ENCODE data around the gene PTPN7. TPM values are rescaled to one million over a fixed set of nuclear protein-coding genes. Genes with fewer than 3 reads are reported as not detected.
"Not testable (repeated sequence)": the region's sequence is repeated elsewhere in the genome, so short reads cannot be mapped to it uniquely, and the experiment has no call there.

PTPN7 gene
- total RNA-seq, 2 experiments from 2014 or later: 228 to 231 TPM

GRCh38 chr1:202171292-202172014 is 11.1 kb upstream of the PTPN7 start:
- Mint-ChIP-seq H3K27me3 (no peaks in the 10 kb centered on the region), H3K36me3 (ENCODE audit: low read depth) (no peaks in the 10 kb centered on the region), H3K9me3 (no peaks in the 10 kb centered on the region), H3K4me3 (no peak overlapping the region), H3K27ac (no peak overlapping the region), H3K4me1 (peaks cover 16% of the 10 kb centered on the region)
- ChIA-PET POLR2A (interaction anchor here (1.2 to 1.5 kb wide), 2 partner anchors 9 to 21 kb away, joined by 3 to 4 read pairs; no protein-coding TSS in a partner anchor), CTCF (interaction anchor here (1.1 to 1.9 kb wide), 2 partner anchors 11 to 17 kb away, joined by 4 to 11 read pairs; partner anchors contain the start of gene PTPN7)
- no peak for DNase-seq

DNA sequence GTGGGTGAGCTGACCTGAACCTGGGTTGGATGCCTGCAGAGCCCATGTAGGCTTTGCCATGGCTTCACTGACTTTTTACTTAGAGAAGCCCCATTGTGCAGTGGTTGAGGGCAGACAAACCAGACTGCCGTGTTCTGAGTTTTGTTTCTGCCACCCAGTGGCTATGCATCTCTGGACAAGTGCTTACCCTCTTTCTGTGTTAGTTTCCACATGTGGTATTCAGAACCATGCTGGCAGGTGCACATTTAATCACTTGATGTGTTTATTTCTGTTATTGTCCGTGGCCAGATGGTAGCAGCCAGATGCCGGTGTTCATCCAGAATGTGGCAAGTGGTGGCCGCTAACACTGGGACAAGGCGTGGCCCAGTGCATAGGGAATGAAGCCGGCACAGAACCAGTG is 10.3 kb upstream of the PTPN7 start:
- no peak for DNase-seq
- POLR2A ChIA-PET: interaction anchor here (1.2 to 1.5 kb wide), 2 partner anchors 10 to 21 kb away, joined by 3 to 4 read pairs; no protein-coding TSS in a partner anchor
- Mint-ChIP-seq H3K36me3 (ENCODE audit: low read depth) (no peaks in the 10 kb centered on the region), H3K4me1 (peaks cover 23% of the 10 kb centered on the region), H3K9me3 (no peaks in the 10 kb centered on the region), H3K4me3 (no peak overlapping the region), H3K27ac (no peak overlapping the region), H3K27me3 (no peaks in the 10 kb centered on the region)
- CTCF ChIA-PET: interaction anchor here (1.6 to 1.9 kb wide), 2 partner anchors 11 to 16 kb away, joined by 8 to 11 read pairs; partner anchors contain the start of gene PTPN7

DNA sequence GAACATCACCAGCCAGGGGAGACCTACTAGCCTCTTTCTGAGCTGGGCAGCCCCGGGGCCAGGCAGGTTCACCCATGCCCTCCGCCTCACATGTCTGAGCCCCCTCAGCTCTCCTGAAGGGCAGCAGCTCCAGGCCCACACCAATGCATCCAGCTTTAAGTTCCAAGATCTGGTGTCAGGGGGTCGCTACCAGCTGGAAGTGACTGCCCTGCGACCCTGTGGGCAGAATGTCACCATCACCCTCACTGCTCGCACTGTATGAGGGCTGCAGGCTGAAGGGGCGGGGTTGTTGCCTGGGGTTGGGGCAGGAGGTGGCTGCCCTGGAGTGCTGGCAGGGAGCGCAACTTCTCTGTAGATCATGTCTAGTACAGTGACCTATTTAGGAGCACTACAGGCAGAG is 8.5 kb upstream of the PTPN7 start:
- Mint-ChIP-seq H3K27ac (no peak overlapping the region), H3K4me1 (peaks cover 42% of the 10 kb centered on the region), H3K36me3 (ENCODE audit: low read depth) (no peaks in the 10 kb centered on the region), H3K9me3 (no peaks in the 10 kb centered on the region), H3K27me3 (no peaks in the 10 kb centered on the region), H3K4me3 (no peak overlapping the region)
- CTCF ChIA-PET: no interaction called here
- no peak for DNase-seq
- POLR2A ChIA-PET: interaction anchor here (1.3 kb wide), 1 partner anchor 9 kb away, joined by 4 read pairs; the partner anchor contains the start of gene PTPN7

DNA sequence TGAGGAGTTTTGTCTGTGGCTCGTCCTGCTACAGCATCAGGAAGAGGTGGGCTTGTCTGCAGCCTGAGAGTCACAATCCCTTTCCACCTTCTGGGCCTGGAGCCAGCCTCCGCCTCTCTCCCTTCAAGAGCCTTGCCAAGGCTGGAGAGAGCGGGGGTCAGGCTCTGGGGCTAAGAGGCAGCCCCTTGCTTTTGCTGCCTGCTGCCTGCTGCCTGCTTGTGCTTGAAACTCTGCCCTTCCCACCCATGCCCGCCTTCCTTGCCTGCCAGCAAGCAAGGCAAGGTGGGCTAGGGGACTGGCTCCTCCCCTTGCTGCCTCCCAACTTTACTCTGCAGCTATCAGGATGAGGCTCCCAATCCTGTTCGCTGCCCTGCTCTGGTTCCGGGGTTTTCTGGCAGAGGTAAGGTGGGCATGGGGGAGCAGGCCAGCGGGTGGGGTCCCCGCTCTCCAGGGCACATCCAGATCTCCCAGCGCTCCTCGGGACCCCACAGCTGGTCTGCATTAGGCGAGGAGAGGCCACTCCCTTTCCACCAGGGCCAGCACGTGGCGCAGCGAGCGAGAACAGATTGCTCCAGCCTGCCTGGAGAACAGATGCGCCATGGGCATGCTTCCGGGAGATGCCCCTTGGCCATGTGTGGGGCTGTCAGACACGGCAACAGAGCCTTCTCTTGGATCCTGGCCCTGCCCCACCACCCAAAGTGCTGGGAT is 7.5 kb upstream of the PTPN7 start:
- CTCF ChIA-PET: interaction anchor here (1.2 kb wide), 1 partner anchor 13 kb away, joined by 3 read pairs; no protein-coding TSS in a partner anchor
- H3K4me1 Mint-ChIP-seq: peaks cover 52% of the 10 kb centered on the region

DNA sequence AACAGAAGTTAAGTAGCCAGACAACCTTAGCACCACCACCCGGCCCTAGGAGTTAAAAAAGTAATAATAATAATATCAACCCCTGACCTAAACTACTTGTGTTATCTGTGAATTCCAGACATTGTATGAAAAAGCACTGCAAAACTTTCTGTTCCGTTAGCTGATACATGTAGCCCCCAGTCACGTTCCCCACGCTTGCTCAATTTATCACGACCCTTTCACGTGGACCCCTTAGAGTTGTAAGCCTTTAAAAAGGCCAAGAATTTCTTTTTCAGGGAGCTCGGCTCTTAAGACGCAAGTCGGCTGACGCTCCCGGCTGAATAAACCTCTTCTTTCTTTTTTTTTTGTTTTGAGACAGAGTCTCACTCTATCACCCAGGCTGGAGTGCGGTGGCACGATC is 6.7 kb upstream of the PTPN7 start:
- POLR2A ChIA-PET: interaction anchor here (1.1 kb wide), 1 partner anchor 13 kb away, joined by 4 read pairs; no protein-coding TSS in a partner anchor

More for the DNA sequence above, 7.5 kb upstream of the PTPN7 start:
- no peaks in the 10 kb centered on the region for H3K9me3 Mint-ChIP-seq
- no peaks in the 10 kb centered on the region for H3K36me3 Mint-ChIP-seq (ENCODE audit: low read depth)
- H3K27me3 Mint-ChIP-seq: no peaks in the 10 kb centered on the region
- no peak overlapping the region for H3K4me3 Mint-ChIP-seq
- DNase-seq: no peak
- POLR2A ChIA-PET: interaction anchor here (1.1 to 1.3 kb wide), 2 partner anchors 8 to 12 kb away, joined by 4 read pairs; partner anchors contain the start of gene PTPN7
- H3K27ac Mint-ChIP-seq: no peak overlapping the region

DNA sequence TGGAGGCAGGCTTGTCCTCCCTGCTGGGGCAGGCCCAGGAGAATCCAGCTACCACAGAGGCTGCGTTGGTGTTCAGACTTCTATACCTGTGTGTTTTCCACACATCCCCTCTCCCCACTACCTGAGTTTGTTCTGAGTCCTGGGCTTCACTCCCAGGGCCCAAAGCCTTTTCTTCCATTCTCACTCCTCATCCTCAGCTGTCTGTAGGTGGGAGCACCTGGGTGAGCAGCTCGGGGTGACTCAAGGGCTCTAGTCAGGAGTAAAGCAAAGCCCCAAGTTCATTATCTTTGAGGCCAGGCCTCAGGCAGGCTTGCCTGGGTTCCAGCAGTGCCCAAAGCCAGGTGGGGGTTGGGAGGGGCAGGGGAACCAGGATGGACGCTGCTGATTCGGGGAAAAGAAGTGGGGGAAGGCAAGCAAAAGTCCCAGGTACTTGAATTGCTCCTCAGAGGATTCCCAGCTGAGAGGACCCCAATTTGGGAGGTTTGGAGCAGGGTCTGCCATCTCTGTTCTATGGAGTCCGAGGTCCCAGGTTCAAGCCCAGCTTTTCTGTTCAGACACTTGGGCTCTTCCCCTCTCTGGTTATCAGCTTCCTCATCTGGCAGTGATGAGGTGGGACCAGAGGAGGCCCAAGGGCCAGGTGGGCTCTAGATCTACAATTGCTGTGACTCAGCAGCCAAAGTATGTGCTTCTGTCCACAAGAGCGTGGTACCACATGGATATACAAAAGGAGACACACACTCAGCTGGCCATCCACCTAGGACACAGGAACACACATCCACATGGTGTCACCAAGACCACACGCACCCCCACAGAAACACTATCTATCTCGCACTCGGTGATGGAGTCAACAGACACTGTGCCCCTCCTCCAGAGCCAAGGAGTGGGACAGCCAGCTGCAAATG is 5.8 kb upstream of the PTPN7 start:
- Mint-ChIP-seq H3K9me3 (no peaks in the 10 kb centered on the region), H3K4me1 (peaks cover 68% of the 10 kb centered on the region), H3K4me3 (peak overlapping the region; percentile 9), H3K27me3 (no peaks in the 10 kb centered on the region), H3K27ac (peak overlapping the region; percentile 99), H3K36me3 (ENCODE audit: low read depth) (no peaks in the 10 kb centered on the region)
- ChIA-PET CTCF (interaction anchor here (0.6 to 4.1 kb wide), 8 partner anchors 9 to 1172 kb away, joined by 3 to 26 read pairs (median 6); partner anchors contain the start of gene LGR6), POLR2A (interaction anchor here (0.9 to 8.3 kb wide), 5 partner anchors 8 to 20 kb away, joined by 3 to 174 read pairs (median 7); partner anchors contain the start of gene ARL8A)
- DNase-seq: no peak

More for the DNA sequence above, 6.7 kb upstream of the PTPN7 start:
- not testable (repeated sequence) for H3K27me3 Mint-ChIP-seq; H3K36me3 Mint-ChIP-seq (ENCODE audit: low read depth); DNase-seq; H3K4me3 Mint-ChIP-seq; H3K9me3 Mint-ChIP-seq
- Mint-ChIP-seq H3K4me1 (peaks cover 60% of the 10 kb centered on the region), H3K27ac (peak overlapping the region; percentile 6)
- CTCF ChIA-PET: interaction anchor here (1.2 to 2.5 kb wide), 2 partner anchors 12 to 26 kb away, joined by 3 to 10 read pairs; partner anchors contain the start of gene LGR6

DNA sequence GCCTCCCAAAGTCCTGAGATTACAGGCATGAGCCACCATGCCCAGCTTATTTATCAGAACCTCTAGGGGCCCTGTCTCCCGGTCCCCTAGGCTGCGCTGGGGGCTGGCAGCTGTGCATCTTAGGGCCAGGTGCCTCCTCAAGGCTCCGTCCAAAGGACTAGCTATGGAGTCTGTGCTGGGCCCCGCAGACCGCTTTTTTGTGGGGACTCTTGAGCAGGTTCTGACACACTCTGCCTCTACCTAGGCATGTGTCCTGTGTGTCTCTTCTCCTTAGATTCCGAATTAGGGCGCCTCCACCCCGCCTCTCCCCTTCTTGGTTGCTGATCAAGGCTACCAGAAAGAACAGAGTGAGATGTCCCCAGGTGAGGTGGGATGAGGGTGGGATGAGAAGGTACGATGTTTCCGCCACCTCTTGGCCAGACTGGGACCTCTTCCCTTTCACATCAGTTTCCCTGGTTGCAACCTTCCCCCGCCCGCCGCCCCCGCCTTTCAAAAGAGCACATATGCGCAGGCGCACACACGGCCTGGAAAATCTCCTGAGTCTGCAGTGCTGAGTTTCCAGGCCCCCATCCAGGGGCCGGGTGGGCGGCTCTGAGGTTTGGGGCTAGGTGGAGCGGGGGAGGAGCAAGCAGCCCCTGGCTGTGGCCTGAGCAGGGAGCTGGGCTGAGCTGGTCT is 5.0 kb upstream of the PTPN7 start:
- peaks cover 68% of the 10 kb centered on the region for H3K4me1 Mint-ChIP-seq
- peaks cover 5% of the 10 kb centered on the region for H3K36me3 Mint-ChIP-seq (ENCODE audit: low read depth)
- peak overlapping the region; percentile 65 for H3K4me3 Mint-ChIP-seq
- CTCF ChIA-PET: interaction anchor here (0.7 to 4.1 kb wide), 6 partner anchors 10 to 874 kb away, joined by 3 to 26 read pairs (median 7); partner anchors contain the start of gene LGR6
- POLR2A ChIA-PET: interaction anchor here (0.9 to 8.3 kb wide), 5 partner anchors 9 to 19 kb away, joined by 4 to 174 read pairs (median 7); partner anchors contain the start of gene ARL8A
- peak overlapping the region; percentile 99 for H3K27ac Mint-ChIP-seq
- DNase-seq: peak; percentile 47
- no peaks in the 10 kb centered on the region for H3K9me3 Mint-ChIP-seq
- H3K27me3 Mint-ChIP-seq: no peaks in the 10 kb centered on the region

DNA sequence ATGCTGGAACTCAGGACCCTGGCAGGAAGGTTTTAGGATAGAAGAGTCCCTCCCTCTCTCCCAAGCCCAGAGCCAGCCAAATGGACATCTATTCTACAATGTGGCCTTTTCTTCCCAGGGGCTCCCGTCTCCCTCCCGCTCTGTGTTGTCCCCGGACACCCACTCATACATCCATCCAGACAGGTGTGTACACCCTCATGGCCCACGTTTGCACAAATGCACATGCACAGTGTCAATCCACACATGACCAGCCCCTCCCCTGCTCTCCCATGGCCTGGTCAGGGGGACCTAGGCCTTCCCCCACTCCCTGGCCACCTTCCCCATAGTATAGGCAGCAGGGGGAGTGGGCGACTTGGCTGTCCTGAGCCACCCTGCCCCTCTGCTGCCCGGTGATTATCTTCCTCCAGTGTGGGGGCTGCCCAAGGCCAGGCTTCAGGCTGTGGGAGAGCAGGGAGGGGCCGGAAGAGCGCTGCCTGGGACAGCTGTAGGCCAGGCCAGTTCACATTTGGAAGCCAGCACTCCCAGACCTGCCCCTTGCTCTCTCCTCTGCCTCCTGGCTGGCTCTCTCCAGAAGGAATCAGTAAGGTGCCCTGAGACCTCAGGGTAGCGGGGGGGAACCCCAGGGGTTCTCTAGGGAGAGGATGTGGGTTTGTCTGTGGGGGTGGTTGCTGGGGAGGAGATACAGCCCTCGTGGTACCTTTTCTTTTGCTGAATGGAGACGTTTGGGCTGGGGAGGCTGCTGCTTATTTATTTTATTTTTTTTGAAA is 4.1 kb upstream of the PTPN7 start:
- POLR2A ChIA-PET: interaction anchor here (1.0 to 8.3 kb wide), 5 partner anchors 10 to 18 kb away, joined by 3 to 174 read pairs (median 7); partner anchors contain the start of gene ARL8A
- H3K4me1 Mint-ChIP-seq: peaks cover 69% of the 10 kb centered on the region
- CTCF ChIA-PET: interaction anchor here (0.5 to 4.1 kb wide), 6 partner anchors 10 to 281 kb away, joined by 3 to 26 read pairs (median 7); partner anchors contain the start of gene LGR6

DNA sequence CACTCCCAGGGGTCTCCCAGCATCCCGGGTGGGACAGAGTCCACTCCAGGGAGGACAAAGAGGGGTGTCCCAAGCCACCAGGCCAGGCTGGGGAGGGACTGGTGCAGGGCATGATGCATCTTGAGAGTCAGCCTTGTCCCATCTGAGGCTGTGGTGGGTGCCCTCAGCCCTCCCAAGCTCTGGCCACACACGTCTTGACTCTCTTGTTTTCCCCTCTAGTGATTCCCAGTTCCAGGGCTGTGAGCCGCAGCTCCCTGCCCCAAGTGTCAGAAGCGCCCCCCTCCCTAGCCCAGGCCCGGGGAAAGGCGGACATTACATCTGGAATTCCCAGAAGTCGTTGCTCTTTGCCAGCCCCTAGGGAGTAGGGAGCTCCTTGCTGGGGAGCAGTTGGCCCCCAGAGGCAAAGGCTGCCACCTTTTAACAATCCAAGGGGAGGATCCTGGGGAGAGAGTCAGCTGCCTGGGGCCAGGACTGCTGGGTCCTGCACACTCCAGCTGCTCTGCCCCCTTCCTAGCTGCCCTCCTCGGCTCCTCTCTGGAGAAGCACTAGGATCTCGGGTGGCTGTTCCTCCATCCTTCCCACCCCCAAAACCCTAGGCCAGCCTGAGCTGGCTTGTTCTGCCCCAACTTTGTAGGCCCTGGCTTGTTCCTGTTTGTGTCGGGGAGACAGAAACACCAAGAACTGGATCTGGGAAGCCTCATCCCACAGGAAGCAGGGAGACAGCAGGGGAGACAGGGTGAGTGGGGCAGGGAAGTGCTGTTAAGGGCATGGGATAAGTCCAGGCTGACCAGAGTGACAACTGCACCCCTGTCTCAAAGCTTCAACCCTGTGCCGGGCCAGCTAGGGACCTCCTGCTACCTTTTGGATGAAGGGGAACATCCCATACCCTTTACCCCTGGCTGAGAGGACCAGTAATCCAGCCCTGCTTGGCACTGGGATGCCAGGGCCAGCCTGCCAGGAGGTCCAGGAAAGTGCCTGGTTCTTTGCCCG is 3.2 kb upstream of the PTPN7 start:
- POLR2A ChIA-PET: interaction anchor here (1.0 to 8.3 kb wide), 9 partner anchors 9 to 178 kb away, joined by 3 to 174 read pairs (median 9); partner anchors contain the start of genes ARL8A and UBE2T
- Mint-ChIP-seq H3K4me3 (peak overlapping the region; percentile 98), H3K27me3 (no peaks in the 10 kb centered on the region), H3K36me3 (ENCODE audit: low read depth) (peaks cover 24% of the 10 kb centered on the region), H3K4me1 (peaks cover 76% of the 10 kb centered on the region), H3K27ac (peak overlapping the region; percentile 99), H3K9me3 (no peaks in the 10 kb centered on the region)
- no peak for DNase-seq
- CTCF ChIA-PET: interaction anchor here (0.5 to 4.1 kb wide), 10 partner anchors 9 to 280 kb away, joined by 3 to 26 read pairs (median 4); no protein-coding TSS in a partner anchor

More for the DNA sequence above, 4.1 kb upstream of the PTPN7 start:
- peak; percentile 85 for DNase-seq
- no peaks in the 10 kb centered on the region for H3K9me3 Mint-ChIP-seq
- peak overlapping the region; percentile 99 for H3K27ac Mint-ChIP-seq
- H3K36me3 Mint-ChIP-seq (ENCODE audit: low read depth): peaks cover 15% of the 10 kb centered on the region
- H3K27me3 Mint-ChIP-seq: no peaks in the 10 kb centered on the region
- peak overlapping the region; percentile 65 for H3K4me3 Mint-ChIP-seq

Measured in activated CD4-positive, alpha-beta memory T cell treated with anti-CD3 and anti-CD28 coated beads, Interleukin-2, amount 10 ng/mL, durations not matched to agents 7 days and 5 days (primary cell).